ENCODE results near the gene GALNT9. TPM values are rescaled to one million over a fixed set of nuclear protein-coding genes. Genes with fewer than 3 reads are reported as not detected.
"Not testable (repeated sequence)": the region's sequence is repeated elsewhere in the genome, so short reads cannot be mapped to it uniquely, and the experiment has no call there.

GALNT9 gene
- total RNA-seq, 1 experiment from 2014 or later: 2.6 TPM

DNA sequence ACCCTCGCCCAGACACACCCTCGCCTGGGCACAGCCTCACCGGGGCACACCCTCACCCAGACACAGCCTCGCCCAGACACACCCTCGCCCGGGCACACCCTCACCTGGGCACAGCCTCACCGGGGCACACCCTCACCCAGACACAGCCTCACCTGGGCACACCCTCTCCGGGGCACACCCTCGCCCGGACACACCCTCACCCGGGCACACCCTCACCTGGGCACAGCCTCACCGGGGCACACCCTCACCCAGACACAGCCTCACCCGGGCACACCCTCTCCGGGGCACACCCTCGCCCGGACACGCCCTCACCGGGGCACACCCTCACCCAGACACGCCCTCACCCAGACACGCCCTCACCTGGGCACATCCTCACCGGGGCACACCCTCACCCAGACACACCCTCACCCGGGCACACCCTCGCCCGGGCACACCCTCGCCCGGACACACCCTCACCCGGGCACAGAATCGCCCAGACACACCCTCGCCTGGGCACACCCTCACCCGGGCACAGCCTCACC, 25.5 kb downstream of the GALNT9 start:
- H3K79me2 ChIP-seq (ENCODE audit: insufficient read depth, low read length); CTCF ChIA-PET; POLR2A ChIA-PET; H3K27me3 ChIP-seq (ENCODE audit: insufficient read depth, low read length); ATAC-seq; H4K20me1 ChIP-seq (ENCODE audit: insufficient read depth); H3K4me1 ChIP-seq (ENCODE audit: control insufficient read depth in 1 of 2, insufficient read depth in 2 of 2, low read length in 2 of 2); BruUV-seq (replicated peaks); intact Hi-C loops (cut with micrococcal nuclease); H3K9me3 ChIP-seq (ENCODE audit: control insufficient read depth in 1 of 2, insufficient read depth in 1 of 2, low read depth in 1 of 2, low read length in 2 of 2); DNase-seq (ENCODE audit: low read depth, low spot score); H2AFZ ChIP-seq (ENCODE audit: low read depth, low read length, poor library complexity, severe bottlenecking); H3K27ac ChIP-seq (ENCODE audit: low read depth, low read length); H3K36me3 ChIP-seq (ENCODE audit: control insufficient read depth in 1 of 2, insufficient read depth in 2 of 2, low read length in 2 of 2); H3K9me2 ChIP-seq (ENCODE audit: insufficient read depth); RAD21 ChIA-PET (ENCODE audit: low non-redundant PET in 1 of 2, low total read pairs in 2 of 2, uncharacterized antibody in 2 of 2, unreplicated experiment in 2 of 2); H3K4me3 ChIP-seq (replicated peaks in 1 of 2; ENCODE audit: low read depth in 1 of 2, low read length in 2 of 2); H3K4me2 ChIP-seq (ENCODE audit: low read length); H3K9ac ChIP-seq (ENCODE audit: low read length): not testable (repeated sequence)

- no TSS peak for BruUV-seq (replicated peaks)
- ATAC-seq (0 out of 2 replicates have a peak, but pooled peaks have one; percentile 32), DNase-seq (ENCODE audit: low read depth, low spot score) (no peak)
- 0 out of 4 replicates have a peak, but pooled peaks cover 0 to 3% of the 10 kb centered on the region in 2 experiments for H3K4me1 ChIP-seq (ENCODE audit: control insufficient read depth in 1 of 2, insufficient read depth in 2 of 2, low read length in 2 of 2)
- intact Hi-C loops (cut with micrococcal nuclease): no loop called here
- peaks cover 4% of the 10 kb centered on the region; the same call in 1 of the 2 replicates for H3K27me3 ChIP-seq (ENCODE audit: insufficient read depth, low read length)
- H3K27ac ChIP-seq (ENCODE audit: low read depth, low read length): no peak overlapping the region
- ChIA-PET RAD21 (ENCODE audit: low non-redundant PET in 1 of 2, low total read pairs in 2 of 2, uncharacterized antibody in 2 of 2, unreplicated experiment in 2 of 2) (interaction anchor here in 1 of 2 experiments (0.6 kb wide), 1 partner anchor 80 kb away, joined by 4 read pairs; no protein-coding TSS in a partner anchor), CTCF (no interaction called here), POLR2A (no interaction called here)
- no peak overlapping the region for H3K4me3 ChIP-seq (replicated peaks in 1 of 2; ENCODE audit: low read depth in 1 of 2, low read length in 2 of 2)
- H3K9me3 ChIP-seq (ENCODE audit: control insufficient read depth in 1 of 2, insufficient read depth in 1 of 2, low read depth in 1 of 2, low read length in 2 of 2): no peaks in the 10 kb centered on the region
- no peaks in the 10 kb centered on the region for H4K20me1 ChIP-seq (ENCODE audit: insufficient read depth)
- no peaks in the 10 kb centered on the region for H3K9me2 ChIP-seq (ENCODE audit: insufficient read depth)
- H2AFZ ChIP-seq (ENCODE audit: low read depth, low read length, poor library complexity, severe bottlenecking): no peak overlapping the region
- H3K36me3 ChIP-seq (ENCODE audit: control insufficient read depth in 1 of 2, insufficient read depth in 2 of 2, low read length in 2 of 2): no peaks in the 10 kb centered on the region
- no peak overlapping the region for H3K4me2 ChIP-seq (ENCODE audit: low read length)
- no peak for TF ChIP-seq ELF1 (IDR thresholded peaks at IDR 0.05; ENCODE audit: borderline replicate concordance, low read depth)
- no peak for TF ChIP-seq CEBPB (IDR thresholded peaks at IDR 0.05; ENCODE audit: low read depth)
- no peak for TF ChIP-seq SP1 (IDR thresholded peaks at IDR 0.05; ENCODE audit: low read depth)
- TF ChIP-seq, protein P1, sequence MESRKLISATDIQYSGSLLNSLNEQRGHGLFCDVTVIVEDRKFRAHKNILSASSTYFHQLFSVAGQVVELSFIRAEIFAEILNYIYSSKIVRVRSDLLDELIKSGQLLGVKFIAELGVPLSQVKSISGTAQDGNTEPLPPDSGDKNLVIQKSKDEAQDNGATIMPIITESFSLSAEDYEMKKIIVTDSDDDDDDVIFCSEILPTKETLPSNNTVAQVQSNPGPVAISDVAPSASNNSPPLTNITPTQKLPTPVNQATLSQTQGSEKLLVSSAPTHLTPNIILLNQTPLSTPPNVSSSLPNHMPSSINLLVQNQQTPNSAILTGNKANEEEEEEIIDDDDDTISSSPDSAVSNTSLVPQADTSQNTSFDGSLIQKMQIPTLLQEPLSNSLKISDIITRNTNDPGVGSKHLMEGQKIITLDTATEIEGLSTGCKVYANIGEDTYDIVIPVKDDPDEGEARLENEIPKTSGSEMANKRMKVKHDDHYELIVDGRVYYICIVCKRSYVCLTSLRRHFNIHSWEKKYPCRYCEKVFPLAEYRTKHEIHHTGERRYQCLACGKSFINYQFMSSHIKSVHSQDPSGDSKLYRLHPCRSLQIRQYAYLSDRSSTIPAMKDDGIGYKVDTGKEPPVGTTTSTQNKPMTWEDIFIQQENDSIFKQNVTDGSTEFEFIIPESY (IDR thresholded peaks at IDR 0.05; ENCODE audit: extremely low read depth, insufficient replicate concordance, low read length): no peak
- no peak for TF ChIP-seq EZH2phosphoT487 (IDR thresholded peaks at IDR 0.05; ENCODE audit: borderline replicate concordance)
- no peak for TF ChIP-seq JUND (IDR thresholded peaks at IDR 0.05)
- no peak for TF ChIP-seq REST (IDR thresholded peaks at IDR 0.05; ENCODE audit: low read depth)
- no peak for TF ChIP-seq TCF7L2 (IDR thresholded peaks at IDR 0.05; ENCODE audit: borderline replicate concordance, extremely low read depth, insufficient read depth, insufficient read length)
- TF ChIP-seq EGR1 (IDR thresholded peaks at IDR 0.05; ENCODE audit: low read depth): no peak
- TF ChIP-seq SRF (IDR thresholded peaks at IDR 0.05; ENCODE audit: low read depth): no peak
- no peak for TF ChIP-seq YY1 (IDR thresholded peaks at IDR 0.05; ENCODE audit: extremely low read depth, insufficient replicate concordance, low read depth, low read length)
- no peak for TF ChIP-seq FOSL1 (IDR thresholded peaks at IDR 0.05; ENCODE audit: low read depth)
- no peak for TF ChIP-seq RAD21 (IDR thresholded peaks at IDR 0.05; ENCODE audit: low read depth)
- no peak for TF ChIP-seq EZH2 (IDR thresholded peaks at IDR 0.05)
- no peak overlapping the region for H3K9ac ChIP-seq (ENCODE audit: low read length)
- no peaks in the 10 kb centered on the region for H3K79me2 ChIP-seq (ENCODE audit: insufficient read depth, low read length)
These were observed 26.7 kb downstream of the GALNT9 start for GRCh38 chr12:132302466-132303358.

Data from HCT116 (cell line).